Osteoblast (primary cell): Measurements from ENCODE around the gene ZBTB5. TPM values are rescaled to one million over a fixed set of nuclear protein-coding genes. Genes with fewer than 3 reads are reported as not detected.
A peak's percentile ranks its signal among the peaks of the same experiment; 100 is the strongest.

ENCODE experiments used
- DNase-seq: peaks from one replicate; pipeline ENCODE4 v3.0.0; 2011; ENCODE audit warnings: low spot score, mixed read lengths; ENCODE audit not compliant: insufficient read length; ENCODE audit errors: missing footprints
- H2AFZ ChIP-seq: 2 replicates; pipeline ENCODE4 v1.6.0; 2011; ENCODE audit warnings: mild to moderate bottlenecking, low read length
- H3K27ac ChIP-seq: 2 replicates; pipeline ENCODE4 v1.5.1; 2011; ENCODE audit warnings: mild to moderate bottlenecking, low read depth, low read length, moderate library complexity
- H3K27me3 ChIP-seq: 2 replicates; pipeline ENCODE4 v1.6.0; 2012; ENCODE audit warnings: mild to moderate bottlenecking, control low read depth, inconsistent platforms, low read length, moderate library complexity; ENCODE audit not compliant: insufficient read depth
- H3K36me3 ChIP-seq: 2 replicates; pipeline ENCODE4 v1.5.1; 2011; ENCODE audit warnings: mild to moderate bottlenecking, low read length, control low read depth, moderate library complexity; ENCODE audit not compliant: insufficient read depth
- H3K4me1 ChIP-seq: 2 replicates; pipeline ENCODE4 v1.5.1; 2011; ENCODE audit warnings: mild to moderate bottlenecking, low read length, control low read depth, moderate library complexity; ENCODE audit not compliant: insufficient read depth
- H3K4me2 ChIP-seq: 2 replicates; pipeline ENCODE4 v1.6.0; 2011; ENCODE audit warnings: mild to moderate bottlenecking, low read length; ENCODE audit not compliant: insufficient read depth
- H3K4me3 ChIP-seq: fragments of 200-600 bp; sonication (generic); 3 replicates; pipeline ENCODE4 v1.5.1; 2012; ENCODE audit warnings: mild to moderate bottlenecking, low read length, inconsistent platforms; ENCODE audit not compliant: insufficient read depth
- H3K79me2 ChIP-seq: 2 replicates; pipeline ENCODE4 v1.6.0; 2012; ENCODE audit warnings: mild to moderate bottlenecking, low read length, control low read depth, inconsistent platforms; ENCODE audit not compliant: insufficient read depth
- H3K9me3 ChIP-seq: 2 replicates; pipeline ENCODE4 v1.5.1; 2011; ENCODE audit warnings: low read depth, low read length, control low read depth
- H4K20me1 ChIP-seq: 2 replicates; pipeline ENCODE4 v1.6.0; 2012; ENCODE audit warnings: mild to moderate bottlenecking, low read length, control low read depth; ENCODE audit not compliant: insufficient read depth
- total RNA-seq: library from RNA; depleted of rRNA; stranded (reverse); fragments of >200 nt; gene quantifications from 2 replicates; pipeline ENCODE4 v1.2.3, GENCODE V29; 2012
- TF ChIP-seq, protein P1 (sequence below): IDR thresholded peaks from 2 replicates; pipeline ENCODE4 v1.5.1; 2011; ENCODE audit warnings: mild to moderate bottlenecking, low read depth, low read length, moderate library complexity; ENCODE audit errors: extremely low read depth

The ZBTB5 gene
- total RNA-seq, 1 donor = 11.6 TPM

DNA sequence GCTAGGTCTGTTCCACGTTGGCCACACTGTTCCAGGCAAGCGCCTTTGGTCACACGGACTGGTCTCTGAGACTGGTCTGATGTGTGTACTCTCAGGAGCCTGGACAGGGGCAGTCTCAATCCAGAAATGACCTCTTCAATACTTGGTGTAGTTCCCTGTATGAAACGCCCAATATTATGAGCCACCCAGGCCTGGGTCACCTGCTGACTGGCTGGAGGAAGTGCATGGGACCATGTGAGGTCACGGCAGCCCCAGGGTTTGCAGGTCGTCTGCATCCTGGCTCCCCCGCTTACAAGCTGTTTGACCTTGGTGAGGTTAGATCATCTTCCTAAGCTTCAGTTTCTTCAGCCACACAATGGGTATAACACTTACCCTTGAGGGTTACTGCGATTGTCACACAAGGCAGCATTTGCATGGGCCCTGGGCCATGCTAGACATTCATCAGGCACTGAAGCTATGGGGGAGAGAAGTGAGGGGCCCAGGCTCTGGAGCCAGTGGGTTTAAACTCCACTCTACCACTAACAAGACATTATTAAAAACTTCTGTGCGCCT, 47.9 kb downstream of the ZBTB5 start:
- Histone ChIP-seq H3K36me3 (no peaks in the 10 kb centered on the region), H3K9me3 (no peaks in the 10 kb centered on the region), H3K4me2 (no peak overlapping the region), H4K20me1 (no peaks in the 10 kb centered on the region), H3K27ac (no peak overlapping the region), H3K4me1 (peaks cover 11% of the 10 kb centered on the region), H3K4me3 (no peak overlapping the region), H3K27me3 (no peaks in the 10 kb centered on the region), H2AFZ (no peak overlapping the region), H3K79me2 (peaks cover 4% of the 10 kb centered on the region)
- DNase-seq = no peak
- TF ChIP-seq, protein P1, sequence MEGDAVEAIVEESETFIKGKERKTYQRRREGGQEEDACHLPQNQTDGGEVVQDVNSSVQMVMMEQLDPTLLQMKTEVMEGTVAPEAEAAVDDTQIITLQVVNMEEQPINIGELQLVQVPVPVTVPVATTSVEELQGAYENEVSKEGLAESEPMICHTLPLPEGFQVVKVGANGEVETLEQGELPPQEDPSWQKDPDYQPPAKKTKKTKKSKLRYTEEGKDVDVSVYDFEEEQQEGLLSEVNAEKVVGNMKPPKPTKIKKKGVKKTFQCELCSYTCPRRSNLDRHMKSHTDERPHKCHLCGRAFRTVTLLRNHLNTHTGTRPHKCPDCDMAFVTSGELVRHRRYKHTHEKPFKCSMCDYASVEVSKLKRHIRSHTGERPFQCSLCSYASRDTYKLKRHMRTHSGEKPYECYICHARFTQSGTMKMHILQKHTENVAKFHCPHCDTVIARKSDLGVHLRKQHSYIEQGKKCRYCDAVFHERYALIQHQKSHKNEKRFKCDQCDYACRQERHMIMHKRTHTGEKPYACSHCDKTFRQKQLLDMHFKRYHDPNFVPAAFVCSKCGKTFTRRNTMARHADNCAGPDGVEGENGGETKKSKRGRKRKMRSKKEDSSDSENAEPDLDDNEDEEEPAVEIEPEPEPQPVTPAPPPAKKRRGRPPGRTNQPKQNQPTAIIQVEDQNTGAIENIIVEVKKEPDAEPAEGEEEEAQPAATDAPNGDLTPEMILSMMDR = no peak

DNA sequence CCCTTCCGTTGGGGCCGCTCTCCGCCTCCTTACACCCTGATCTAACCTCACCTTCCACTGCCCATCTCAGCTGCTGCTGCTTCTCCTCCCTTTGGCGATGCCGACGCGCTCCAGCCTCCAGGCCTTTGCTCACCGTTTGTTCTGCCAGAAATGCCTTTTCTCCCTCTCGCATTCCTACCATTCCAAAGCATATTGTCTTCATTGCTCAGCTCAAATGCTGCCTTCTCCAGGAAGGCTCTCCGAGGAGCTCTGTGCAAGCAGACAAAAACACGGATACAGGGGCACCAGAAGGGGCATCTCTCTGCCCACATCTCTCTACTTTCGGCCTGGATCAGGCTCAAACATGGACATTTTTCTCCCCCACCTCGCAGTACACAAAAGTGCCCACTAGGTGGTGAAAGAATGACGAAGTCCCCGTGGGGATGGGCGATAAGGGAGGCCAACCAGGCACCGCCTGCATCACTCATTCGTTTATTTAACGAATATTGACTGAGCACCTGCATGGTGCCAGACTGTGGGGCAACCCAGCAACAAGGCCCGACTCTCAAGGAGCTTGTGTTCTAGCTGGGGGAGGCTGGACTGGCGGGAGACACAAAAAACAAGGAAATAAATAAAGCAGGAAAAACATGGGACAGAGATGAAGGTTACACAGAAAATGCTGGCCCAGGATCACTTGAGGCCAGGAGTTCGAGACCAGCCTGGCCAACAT, 50.1 kb downstream of the ZBTB5 start:
- Histone ChIP-seq H3K27me3 (no peaks in the 10 kb centered on the region), H3K4me1 (peaks cover 7% of the 10 kb centered on the region), H3K4me3 (peak overlapping the region; percentile 44), H4K20me1 (no peaks in the 10 kb centered on the region), H3K27ac (no peak overlapping the region), H3K79me2 (no peaks in the 10 kb centered on the region), H3K4me2 (peak overlapping the region; percentile 72), H2AFZ (peak overlapping the region; percentile 86), H3K36me3 (no peaks in the 10 kb centered on the region), H3K9me3 (no peaks in the 10 kb centered on the region)
- TF ChIP-seq, protein P1 = peak; percentile 90
- peak; percentile 93 for DNase-seq

DNA sequence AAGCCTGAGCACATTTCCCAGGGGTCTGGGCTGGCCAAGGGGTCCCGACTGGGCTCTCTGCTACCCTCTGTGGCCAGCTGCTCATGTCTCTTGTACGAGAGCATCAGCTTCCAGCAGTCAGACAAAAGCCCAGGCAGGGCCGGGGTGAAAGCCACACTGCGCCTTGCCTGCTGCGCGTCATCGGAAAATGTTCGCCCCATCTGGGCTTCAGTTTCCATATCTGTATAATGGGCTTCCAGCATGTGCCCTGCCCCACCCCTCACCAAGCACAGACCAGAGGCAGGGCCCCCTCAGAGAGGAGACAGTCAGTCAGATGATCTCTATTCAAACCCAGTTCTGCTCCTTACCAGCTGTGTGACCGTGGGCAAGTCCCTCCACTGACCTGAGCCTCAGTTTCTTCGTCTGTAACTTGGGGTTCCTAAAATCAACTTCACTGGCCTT, 50.7 kb downstream of the ZBTB5 start:
- TF ChIP-seq, protein P1 = no peak
- Histone ChIP-seq H2AFZ (no peak overlapping the region), H3K4me3 (no peak overlapping the region), H3K9me3 (no peaks in the 10 kb centered on the region), H3K4me1 (peaks cover 7% of the 10 kb centered on the region), H3K27ac (no peak overlapping the region), H4K20me1 (no peaks in the 10 kb centered on the region), H3K27me3 (no peaks in the 10 kb centered on the region), H3K36me3 (no peaks in the 10 kb centered on the region), H3K4me2 (no peak overlapping the region), H3K79me2 (no peaks in the 10 kb centered on the region)
- no peak for DNase-seq

DNA sequence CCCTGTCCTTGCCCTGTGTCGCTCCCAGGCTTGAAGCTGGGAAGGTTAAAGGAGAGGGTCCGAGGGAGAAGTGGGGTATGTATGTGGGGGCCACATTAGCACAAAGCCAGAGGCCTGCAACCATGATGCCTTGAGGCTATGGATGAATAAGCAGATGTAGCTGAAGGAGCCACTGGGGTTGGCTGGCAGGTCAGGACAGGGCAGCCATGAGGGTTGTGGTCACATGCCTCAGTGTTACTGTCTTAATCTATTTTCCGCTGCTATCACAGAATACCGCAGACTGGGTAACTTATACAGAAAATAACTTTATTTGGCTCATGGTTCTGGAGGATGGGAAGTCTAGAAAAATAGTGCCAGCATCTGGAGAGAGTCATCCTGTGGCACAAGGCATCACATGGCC, 51.9 kb downstream of the ZBTB5 start:
- no peaks in the 10 kb centered on the region for H3K79me2 ChIP-seq
- H3K27me3 ChIP-seq = no peaks in the 10 kb centered on the region
- no peak for DNase-seq
- peak overlapping the region; percentile 14 for H3K27ac ChIP-seq
- TF ChIP-seq, protein P1 = no peak
- H2AFZ ChIP-seq = no peak overlapping the region
- H3K9me3 ChIP-seq = no peaks in the 10 kb centered on the region
- no peaks in the 10 kb centered on the region for H3K36me3 ChIP-seq
- peaks cover 7% of the 10 kb centered on the region for H3K4me1 ChIP-seq
- H3K4me2 ChIP-seq = no peak overlapping the region
- H4K20me1 ChIP-seq = no peaks in the 10 kb centered on the region
- H3K4me3 ChIP-seq = no peak overlapping the region
